GM19468 (cell line): Measurements from ENCODE around the gene RAB14.
"Not testable (repeated sequence)": the region's sequence is repeated elsewhere in the genome, so short reads cannot be mapped to it uniquely, and the experiment has no call there.

ENCODE experiments used
- ATAC-seq: cut with Tn5 transposase; IDR thresholded peaks from one replicate; pipeline ENCODE4 v1.9.1; 2021; ENCODE audit warnings: mild to moderate bottlenecking, moderate library complexity, moderate number of reproducible peaks; ENCODE audit not compliant: unreplicated experiment; ENCODE audit errors: extremely low read depth

RAB14 gene

GRCh38 chr9:121192959-121193640, 8.6 kb downstream of the RAB14 start:
- no peak for ATAC-seq

DNA sequence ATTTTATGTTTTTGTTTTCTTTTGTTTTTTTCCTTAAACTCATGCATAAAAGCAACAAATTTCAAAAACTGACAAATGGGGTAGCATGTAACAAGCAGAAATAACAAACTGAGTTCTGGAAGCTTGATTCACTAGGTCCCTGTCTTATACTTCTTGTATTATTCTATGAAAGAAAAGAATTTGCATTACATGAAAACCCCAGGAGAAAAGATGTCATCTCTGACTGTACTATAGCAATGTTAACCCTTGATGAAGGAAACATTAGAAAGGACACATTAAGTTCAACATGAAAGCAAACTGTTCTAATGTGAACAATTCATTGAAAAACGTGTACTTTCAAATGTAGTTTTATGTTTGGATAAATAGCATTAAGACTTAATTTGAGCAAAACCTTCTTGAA, 9.2 kb downstream of the RAB14 start:
- no peak for ATAC-seq

DNA sequence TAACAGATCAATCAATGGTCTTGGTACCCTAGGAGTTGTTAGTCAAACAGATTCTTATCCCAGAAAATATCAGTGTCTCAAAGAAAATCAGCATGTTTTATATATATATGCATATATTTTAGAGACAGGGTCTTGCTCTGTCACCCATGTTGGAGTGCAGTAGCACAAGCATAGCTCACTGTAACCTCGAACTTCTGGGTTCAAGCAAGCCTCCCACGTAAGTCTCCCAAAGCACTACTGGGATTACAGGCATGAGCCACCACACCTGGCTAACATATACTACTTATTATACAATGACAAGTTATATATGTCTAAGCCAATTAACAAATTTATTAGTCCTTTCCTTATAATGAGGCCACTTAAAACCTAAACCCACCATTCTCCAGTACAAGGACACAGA, 10.4 kb downstream of the RAB14 start:
- ATAC-seq, result no peak

DNA sequence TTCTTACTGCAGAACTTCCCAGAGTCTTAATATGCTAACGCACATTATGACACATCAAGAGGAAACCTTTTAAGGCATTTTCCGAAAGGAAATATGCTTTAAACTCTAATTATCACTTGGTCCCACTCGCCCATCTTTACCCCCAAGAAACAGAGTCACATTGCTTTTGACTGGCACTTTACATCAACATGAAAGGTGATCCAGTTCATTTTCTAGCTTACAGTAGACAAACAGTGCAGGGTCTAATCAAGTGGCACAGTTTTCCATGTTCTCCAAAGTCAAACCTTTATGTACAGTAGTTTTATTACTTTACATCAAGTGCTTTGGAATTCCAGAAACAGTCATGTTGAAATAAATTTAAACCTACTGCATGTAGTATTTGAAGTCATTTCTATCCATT, 12.0 kb downstream of the RAB14 start:
- ATAC-seq, result no peak

- no peak for ATAC-seq
Observed at GRCh38 chr9:121189006-121189405, 12.7 kb downstream of the RAB14 start.

DNA sequence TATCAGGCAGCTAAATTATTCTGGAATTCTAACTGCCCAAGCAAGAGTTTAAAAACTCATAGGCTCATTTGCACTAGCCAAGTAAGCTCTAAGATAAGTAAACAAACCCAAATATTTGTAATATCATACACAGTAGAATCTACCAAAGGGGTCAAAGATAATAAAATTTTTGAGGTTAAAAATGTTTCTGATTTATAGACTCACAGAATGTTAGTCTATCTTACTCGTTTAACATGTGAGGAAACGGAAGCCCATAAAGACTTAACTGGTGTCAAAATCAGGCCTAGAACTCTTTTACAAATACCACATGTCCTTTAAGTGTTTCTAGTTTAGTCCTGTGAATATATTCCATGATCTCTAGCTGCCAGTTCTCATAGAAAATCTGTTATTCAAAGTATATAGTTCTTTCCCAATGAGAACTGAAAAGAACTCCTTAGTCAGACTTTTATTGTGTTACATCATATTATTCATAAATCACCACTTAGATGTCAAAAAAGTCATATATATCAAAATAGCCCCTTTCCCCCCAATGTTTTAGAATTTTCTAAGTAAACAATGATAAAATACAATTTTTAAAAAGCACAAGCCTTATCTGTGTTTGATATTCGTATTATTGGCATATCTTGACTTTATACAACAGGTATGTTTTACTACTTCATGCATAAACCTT, 13.9 kb downstream of the RAB14 start:
- no peak for ATAC-seq

DNA sequence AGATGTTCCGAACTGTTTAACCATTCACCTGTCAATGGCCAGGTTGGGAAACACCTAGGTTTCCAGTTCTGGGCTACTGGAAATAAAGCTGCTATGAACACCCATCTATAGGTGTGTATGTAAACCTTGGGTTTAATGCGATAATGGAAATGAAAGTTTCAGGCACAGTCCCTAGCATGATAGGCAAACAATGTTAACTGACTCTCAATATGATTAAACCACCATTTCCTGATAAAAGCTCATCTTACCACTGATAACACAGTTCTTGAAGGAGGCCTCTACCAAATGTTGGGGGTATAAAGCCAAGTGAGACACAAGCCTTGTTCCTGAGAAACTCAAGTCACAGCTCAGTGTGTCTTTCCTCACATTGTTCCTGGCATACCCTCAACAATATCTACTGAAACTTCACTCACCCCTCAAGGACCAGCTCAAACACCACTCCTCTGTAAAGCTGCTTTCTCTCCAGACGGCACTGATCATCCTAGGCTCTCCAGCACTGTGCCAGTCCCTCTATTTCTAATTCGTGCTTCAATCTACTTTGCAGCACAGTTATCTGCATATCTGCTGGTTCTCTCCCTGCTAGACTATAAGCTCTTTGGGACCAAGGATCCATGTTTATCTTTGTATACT, 15.8 kb downstream of the RAB14 start:
- no peak for ATAC-seq

- ATAC-seq, result no peak
Observed at GRCh38 chr9:121185178-121185745, 16.4 kb downstream of the RAB14 start.

DNA sequence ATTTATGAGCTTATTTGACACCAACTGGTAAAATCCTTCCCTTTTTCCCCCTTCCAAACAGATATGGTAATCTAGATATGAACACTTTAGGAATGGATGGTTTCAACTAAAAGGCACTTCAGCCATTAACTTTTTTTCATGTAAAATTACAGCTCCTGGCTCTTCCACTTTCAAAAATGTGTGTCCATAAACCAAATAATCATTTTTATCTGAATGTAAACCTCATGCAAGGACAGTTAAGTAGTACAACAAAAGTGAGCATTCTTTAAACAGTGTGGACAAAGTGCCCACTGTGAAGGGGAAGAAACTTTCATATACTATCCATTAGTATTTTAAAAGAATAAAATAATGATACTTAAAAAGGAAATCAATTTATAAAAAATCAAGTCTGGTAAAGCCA, 17.2 kb downstream of the RAB14 start:
- ATAC-seq, result no peak

DNA sequence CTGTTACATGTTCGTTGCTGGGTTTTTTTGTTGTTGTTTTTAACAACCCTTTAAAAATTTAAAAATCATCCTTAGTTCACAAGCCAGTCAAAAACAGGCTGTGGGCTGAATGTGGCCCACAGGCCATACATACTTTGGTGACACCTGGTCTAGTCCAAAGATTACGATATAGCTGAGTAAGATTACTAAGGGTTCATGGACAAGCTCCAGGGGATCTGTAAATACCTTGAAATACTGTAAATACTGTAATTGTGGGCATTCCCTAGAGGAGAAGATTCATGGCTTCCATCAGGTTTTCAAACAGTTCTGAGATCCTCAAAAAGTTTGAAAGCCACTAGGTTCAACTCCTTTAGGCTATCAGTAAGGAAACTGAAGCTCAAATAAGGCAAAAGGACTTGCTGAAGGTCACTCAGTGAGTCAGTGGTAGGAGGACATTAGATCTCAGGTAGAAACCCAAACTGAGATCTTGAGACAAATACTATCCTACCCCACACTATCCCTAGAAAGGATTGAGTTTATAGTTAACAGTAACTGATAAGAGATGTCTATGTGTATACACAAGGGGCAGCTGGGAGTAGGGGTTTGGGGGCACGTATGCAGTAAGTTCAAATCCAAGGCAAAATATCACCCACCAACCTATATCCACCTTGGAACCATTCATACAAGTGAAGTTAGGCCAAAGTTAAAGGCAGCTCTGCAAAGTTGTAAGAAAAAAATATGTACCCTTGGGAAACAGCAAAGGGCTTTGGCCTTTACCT, 17.8 kb downstream of the RAB14 start:
- ATAC-seq, result no peak

- no peak for ATAC-seq
Observed at GRCh38 chr9:121182989-121183388, 18.7 kb downstream of the RAB14 start.

DNA sequence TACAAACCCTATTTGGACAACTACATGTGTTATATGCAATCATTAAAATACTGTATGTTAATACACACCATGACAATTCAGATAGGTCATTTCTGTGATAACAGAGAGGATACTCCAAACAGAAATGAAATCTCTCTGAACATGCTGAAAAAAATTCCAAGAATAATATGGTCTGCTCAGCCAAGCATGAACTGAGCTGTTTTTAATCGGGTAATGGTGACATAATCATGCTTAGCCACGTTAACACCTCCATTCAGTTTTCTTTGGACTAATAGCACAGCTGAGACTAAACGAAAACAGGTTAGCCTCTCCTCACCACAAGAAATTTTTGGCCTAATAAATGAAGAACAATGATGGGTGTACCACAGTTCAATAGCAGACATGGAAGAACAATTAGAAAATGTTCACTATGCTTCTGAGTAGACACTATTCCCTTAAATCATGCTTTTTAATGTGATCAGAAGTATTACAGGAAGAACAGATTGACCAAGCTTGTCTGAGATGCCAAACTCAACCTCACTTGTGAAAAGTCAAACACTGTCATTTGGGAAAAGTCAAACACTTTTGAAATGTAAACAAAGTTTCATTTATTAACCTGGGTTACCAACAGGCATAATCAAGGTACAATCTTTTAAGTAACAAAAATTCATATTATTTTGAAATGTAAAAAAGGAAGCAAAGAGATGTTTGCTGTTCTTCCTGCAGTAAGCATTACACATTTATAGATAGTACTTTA, 19.4 kb downstream of the RAB14 start:
- ATAC-seq, result no peak

GRCh38 chr9:121179930-121180681, 21.6 kb downstream of the RAB14 start:
- ATAC-seq, result no peak

DNA sequence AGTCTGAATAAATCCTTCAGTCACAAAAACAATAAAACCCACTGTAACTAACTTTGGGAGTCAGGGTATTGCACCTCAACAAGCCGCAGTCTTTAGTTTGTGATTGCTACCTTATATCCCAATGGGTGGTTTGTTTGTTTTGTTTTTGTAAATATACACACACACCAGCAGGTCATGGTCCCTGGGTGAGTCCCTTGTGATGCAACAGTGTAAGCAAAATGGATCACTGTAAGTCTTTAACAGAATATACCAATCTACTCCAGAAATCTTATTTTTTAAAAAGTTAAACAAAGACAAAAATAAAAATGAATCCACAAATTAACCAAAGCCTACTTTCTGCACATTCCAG, 22.3 kb downstream of the RAB14 start:
- not testable (repeated sequence) for ATAC-seq

DNA sequence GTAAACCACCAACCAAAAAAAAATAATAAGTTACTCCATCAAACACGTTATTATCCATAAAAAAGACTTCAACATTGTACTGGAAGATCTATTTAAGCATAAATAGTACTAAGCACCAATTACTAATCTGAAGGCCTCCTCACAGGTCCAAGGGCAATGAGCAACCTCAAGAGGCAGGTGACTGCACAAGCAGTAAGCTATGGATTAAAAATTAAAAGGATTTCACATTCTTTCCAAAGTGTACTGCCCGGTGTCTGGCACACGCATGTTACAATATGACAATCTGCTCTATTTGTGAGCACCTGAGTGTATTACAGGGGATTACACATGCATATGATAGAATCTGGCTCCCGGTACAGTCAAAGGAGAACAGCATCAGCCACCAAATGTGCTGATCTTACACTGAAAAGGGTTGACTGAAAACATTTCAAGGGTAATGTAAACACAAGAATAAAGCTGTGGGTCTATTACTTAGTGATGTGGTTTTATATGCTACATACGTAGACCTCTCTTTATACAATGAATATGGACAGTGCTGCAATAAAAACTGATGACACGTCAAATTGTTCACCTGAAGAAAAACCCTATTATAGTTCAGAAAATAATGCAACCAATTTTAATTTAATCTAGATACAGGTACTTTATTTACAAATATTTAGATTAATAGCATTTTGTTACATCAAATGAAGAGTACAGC, 22.8 kb downstream of the RAB14 start:
- no peak for ATAC-seq

GRCh38 chr9:121173501-121173900, 28.2 kb downstream of the RAB14 start:
- ATAC-seq, result no peak

DNA sequence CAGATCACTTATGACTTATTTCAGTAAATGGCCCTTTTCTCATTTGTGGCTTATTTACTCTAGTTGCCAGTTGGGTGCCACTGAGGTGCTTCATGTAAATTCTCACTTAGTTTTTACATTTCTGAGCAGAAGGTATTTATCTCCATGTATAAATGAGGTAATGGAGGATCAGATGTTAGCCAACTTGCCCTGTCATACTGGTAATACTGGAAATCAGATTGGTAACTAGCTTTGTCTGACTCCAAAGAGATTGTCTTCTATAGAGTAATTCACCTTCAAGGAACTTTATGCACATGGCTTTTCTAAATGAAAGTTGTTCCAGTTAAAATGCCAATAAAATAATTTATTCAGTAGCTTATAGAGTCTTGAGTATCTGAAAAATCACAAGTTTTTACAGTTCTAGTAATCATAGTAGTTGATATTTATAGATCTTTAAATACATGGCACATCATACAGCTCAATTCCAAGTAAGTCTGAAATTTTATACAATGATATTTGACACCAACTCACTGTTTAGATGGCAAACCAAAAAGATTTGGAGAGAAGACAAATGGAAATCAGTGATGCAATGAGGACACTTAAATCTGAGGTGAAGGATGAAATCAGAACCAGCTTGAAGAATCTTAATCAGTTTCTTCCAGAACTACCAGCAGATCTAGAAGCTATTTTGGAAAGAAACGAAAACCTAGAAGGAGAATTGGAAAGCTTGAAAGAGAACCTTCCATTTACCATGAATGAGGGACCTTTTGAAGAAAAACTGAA, 28.8 kb downstream of the RAB14 start:
- ATAC-seq, result no peak

DNA sequence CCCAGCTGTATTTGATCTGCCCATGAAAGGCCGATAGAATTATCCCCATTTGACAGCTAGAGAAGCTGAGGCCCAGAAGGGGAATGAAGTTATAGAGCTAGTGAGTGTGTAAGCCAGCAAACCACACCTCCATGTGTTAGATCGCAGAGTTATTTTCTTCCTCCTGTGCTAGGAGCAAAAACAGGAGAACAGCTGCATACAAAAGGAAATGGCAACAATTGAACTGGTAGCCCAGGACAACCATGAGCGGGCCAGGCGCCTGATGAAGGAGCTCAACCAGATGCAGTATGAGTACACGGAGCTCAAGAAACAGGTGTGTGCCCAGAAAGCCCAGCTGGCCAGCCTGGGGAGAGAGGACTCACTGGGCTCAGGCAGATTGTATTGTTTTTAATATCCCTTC, 30.4 kb downstream of the RAB14 start:
- ATAC-seq, result no peak
